ENCODE measurements around the gene MALAT1. TPM values are rescaled to one million over a fixed set of nuclear protein-coding genes. Genes with fewer than 3 reads are reported as not detected.

MALAT1 gene
- total and polyA plus RNA-seq, 8 donors: 608 to 15,875 (median 753) TPM

- Histone ChIP-seq H3K27ac (peak overlapping the region; percentile 98 to 99), H3K9me3 (no peaks in the 10 kb centered on the region), H3K27me3 (no peaks in the 10 kb centered on the region), H3K4me1 (peaks cover 47 to 56% of the 10 kb centered on the region in 2 donors), H3K4me3 (peak overlapping the region; percentile 7 to 50), H3K36me3 (peaks cover 2 to 3% of the 10 kb centered on the region in 2 donors)
- no peak for DNase-seq
- TF ChIP-seq, protein P1, sequence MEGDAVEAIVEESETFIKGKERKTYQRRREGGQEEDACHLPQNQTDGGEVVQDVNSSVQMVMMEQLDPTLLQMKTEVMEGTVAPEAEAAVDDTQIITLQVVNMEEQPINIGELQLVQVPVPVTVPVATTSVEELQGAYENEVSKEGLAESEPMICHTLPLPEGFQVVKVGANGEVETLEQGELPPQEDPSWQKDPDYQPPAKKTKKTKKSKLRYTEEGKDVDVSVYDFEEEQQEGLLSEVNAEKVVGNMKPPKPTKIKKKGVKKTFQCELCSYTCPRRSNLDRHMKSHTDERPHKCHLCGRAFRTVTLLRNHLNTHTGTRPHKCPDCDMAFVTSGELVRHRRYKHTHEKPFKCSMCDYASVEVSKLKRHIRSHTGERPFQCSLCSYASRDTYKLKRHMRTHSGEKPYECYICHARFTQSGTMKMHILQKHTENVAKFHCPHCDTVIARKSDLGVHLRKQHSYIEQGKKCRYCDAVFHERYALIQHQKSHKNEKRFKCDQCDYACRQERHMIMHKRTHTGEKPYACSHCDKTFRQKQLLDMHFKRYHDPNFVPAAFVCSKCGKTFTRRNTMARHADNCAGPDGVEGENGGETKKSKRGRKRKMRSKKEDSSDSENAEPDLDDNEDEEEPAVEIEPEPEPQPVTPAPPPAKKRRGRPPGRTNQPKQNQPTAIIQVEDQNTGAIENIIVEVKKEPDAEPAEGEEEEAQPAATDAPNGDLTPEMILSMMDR (IDR thresholded peaks at IDR 0.05): no peak
- intact Hi-C loops (cut with DNase I): loop anchor here in 1 of 2 donors (5.0 kb wide), 1 partner anchor 74 kb away; the partner anchor contains the start of gene NEAT1
- ATAC-seq: no peak
These were observed 2.3 kb upstream of the MALAT1 start for GRCh38 chr11:65496304-65497140.

DNA sequence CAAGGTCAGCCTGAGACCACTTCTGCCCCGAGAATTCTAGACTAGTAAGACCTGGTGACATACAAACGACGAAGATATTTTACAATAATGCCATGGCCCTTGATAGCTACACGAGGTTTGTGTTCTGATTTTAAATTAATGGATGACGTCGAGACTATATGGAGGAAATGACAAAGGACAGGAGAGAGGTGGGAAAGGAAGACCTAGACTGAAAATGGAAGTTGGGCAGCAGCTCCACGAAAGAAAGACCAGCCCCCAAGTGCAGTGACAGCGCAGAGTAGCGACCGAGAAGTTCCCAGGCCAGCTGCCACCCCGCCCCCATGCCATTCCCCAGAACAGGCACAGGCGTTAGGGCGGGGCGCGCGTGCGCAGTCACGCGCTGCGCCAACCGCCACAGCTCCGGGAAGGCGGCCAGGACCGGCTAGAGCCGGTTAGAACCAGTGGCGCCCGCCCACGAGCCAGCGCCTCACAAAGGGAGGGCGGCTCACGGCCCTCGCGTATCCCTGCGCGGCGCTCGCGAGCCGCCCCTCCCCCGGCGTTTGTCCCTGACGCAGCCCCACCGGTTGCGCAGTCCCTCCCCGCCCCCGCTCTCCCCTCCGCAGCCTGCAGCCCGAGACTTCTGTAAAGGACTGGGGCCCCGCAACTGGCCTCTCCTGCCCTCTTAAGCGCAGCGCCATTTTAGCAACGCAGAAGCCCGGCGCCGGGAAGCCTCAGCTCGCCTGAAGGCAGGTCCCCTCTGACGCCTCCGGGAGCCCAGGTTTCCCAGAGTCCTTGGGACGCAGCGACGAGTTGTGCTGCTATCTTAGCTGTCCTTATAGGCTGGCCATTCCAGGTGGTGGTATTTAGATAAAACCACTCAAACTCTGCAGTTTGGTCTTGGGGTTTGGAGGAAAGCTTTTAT, 1.5 kb upstream of the MALAT1 start:
- peaks cover 4 to 12% of the 10 kb centered on the region in 2 donors for H3K36me3 ChIP-seq
- H3K4me1 ChIP-seq: peaks cover 38 to 47% of the 10 kb centered on the region in 2 donors
- no peaks in the 10 kb centered on the region for H3K27me3 ChIP-seq
- TF ChIP-seq, protein P1 (IDR thresholded peaks at IDR 0.05): no peak
- DNase-seq: peak; percentile 98 to 100 (median 100)
- H3K4me3 ChIP-seq: peak overlapping the region; percentile 50 to 77
- H3K27ac ChIP-seq: peak overlapping the region; percentile 98 to 99
- intact Hi-C loops (cut with DNase I): loop anchor here in 1 of 2 donors (5.0 kb wide), 1 partner anchor 75 kb away; the partner anchor contains the start of gene NEAT1
- no peaks in the 10 kb centered on the region for H3K9me3 ChIP-seq
- peak; percentile 74 for ATAC-seq

DNA sequence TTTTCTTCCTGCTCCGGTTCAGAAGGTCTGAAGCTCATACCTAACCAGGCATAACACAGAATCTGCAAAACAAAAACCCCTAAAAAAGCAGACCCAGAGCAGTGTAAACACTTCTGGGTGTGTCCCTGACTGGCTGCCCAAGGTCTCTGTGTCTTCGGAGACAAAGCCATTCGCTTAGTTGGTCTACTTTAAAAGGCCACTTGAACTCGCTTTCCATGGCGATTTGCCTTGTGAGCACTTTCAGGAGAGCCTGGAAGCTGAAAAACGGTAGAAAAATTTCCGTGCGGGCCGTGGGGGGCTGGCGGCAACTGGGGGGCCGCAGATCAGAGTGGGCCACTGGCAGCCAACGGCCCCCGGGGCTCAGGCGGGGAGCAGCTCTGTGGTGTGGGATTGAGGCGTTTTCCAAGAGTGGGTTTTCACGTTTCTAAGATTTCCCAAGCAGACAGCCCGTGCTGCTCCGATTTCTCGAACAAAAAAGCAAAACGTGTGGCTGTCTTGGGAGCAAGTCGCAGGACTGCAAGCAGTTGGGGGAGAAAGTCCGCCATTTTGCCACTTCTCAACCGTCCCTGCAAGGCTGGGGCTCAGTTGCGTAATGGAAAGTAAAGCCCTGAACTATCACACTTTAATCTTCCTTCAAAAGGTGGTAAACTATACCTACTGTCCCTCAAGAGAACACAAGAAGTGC, 661 bp upstream of the MALAT1 start:
- Histone ChIP-seq H3K4me1 (peaks cover 30 to 39% of the 10 kb centered on the region in 2 donors), H3K4me3 (peak overlapping the region; percentile 50 to 77), H3K9me3 (no peaks in the 10 kb centered on the region), H3K27me3 (no peaks in the 10 kb centered on the region), H3K36me3 (peaks cover 4 to 20% of the 10 kb centered on the region in 2 donors), H3K27ac (peak overlapping the region; percentile 98 to 99)
- DNase-seq: peak in 3 of 4 donors; percentile 74 to 80 (median 77)
- TF ChIP-seq, protein P1 (IDR thresholded peaks at IDR 0.05): no peak
- intact Hi-C loops (cut with DNase I): loop anchor here in 1 of 2 donors (5.0 kb wide), 1 partner anchor 76 kb away; the partner anchor contains the start of gene NEAT1
- peak; percentile 6 for ATAC-seq

- intact Hi-C loops (cut with DNase I): loop anchor here in 1 of 2 donors (5.0 kb wide), 1 partner anchor 76 kb away; the partner anchor contains the start of gene NEAT1
- ATAC-seq (no peak), DNase-seq (no peak)
- no peaks in the 10 kb centered on the region for H3K9me3 ChIP-seq
- H3K27ac ChIP-seq: peak overlapping the region; percentile 98 to 99
- H3K27me3 ChIP-seq: no peaks in the 10 kb centered on the region
- TF ChIP-seq, protein P1 (IDR thresholded peaks at IDR 0.05): no peak
- peaks cover 25 to 34% of the 10 kb centered on the region in 2 donors for H3K4me1 ChIP-seq
- peaks cover 4 to 25% of the 10 kb centered on the region in 2 donors for H3K36me3 ChIP-seq
- H3K4me3 ChIP-seq: peak overlapping the region; percentile 50 to 77
These were observed 193 bp upstream of the MALAT1 start for GRCh38 chr11:65498727-65498976.
